ENCODE data around the gene SPATA24. TPM values are rescaled to one million over a fixed set of nuclear protein-coding genes. Genes with fewer than 3 reads are reported as not detected.

The SPATA24 gene
- total and polyA plus RNA-seq, 2 of the 13 experiments (the other 11 are each of a cell fraction or from before 2014, with no cell fraction given): 6.0 to 11.1 TPM

DNA sequence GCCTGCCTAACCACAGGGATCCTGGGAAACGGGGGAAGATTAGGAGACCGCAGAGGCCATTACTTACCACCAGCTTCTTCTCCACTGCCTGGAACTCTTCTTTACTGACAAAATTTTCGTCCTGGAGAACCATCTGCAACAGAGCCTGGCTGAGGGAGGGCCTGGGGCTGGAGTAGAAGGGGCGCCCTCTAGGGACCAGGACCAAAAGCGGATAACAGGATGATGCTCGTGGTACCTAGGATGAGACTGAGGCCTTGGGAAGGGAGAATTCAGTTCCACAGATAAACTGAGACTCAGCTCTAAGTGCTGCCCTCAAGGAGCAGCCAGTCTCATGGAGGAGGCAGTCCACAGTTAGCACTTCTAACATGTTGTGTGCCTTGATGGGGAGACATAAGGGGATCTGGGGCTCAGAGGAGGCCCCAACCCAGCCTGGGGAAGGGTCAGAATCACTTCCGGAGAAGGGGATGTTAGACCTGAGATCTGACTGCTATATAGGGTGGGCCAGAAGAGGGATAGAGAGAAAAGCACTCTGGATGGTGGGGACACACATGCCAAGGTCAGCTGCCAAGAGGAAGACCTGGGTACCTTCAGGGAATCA lies 1.2 kb downstream of the SPATA24 start (continued):
- TF ChIP-seq, protein P1, sequence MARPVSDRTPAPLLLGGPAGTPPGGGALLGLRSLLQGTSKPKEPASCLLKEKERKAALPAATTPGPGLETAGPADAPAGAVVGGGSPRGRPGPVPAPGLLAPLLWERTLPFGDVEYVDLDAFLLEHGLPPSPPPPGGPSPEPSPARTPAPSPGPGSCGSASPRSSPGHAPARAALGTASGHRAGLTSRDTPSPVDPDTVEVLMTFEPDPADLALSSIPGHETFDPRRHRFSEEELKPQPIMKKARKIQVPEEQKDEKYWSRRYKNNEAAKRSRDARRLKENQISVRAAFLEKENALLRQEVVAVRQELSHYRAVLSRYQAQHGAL (CRISPR knock-in tag; IDR thresholded peaks at IDR 0.05; ENCODE audit: not compliant biosample characterization): no peak
- TF ChIP-seq MEIS1 (CRISPR knock-in tag; IDR thresholded peaks at IDR 0.05; ENCODE audit: borderline replicate concordance) (0 out of 2 replicates have a peak, but pooled peaks have one; percentile 4), ERF (CRISPR knock-in tag; IDR thresholded peaks at IDR 0.05) (no peak), BORCS8-MEF2B (CRISPR knock-in tag; IDR thresholded peaks at IDR 0.05) (no peak), SMC3 (IDR thresholded peaks at IDR 0.05; ENCODE audit: low read length) (peak; percentile 44; the same call in 1 of the 2 replicates), KDM1A (CRISPR knock-in tag; IDR thresholded peaks at IDR 0.05) (peak; percentile 90), ZNF331 (CRISPR knock-in tag; IDR thresholded peaks at IDR 0.05) (0 out of 2 replicates have a peak, but pooled peaks have one; percentile 19), RAD51 (IDR thresholded peaks at IDR 0.05; ENCODE audit: borderline replicate concordance) (no peak), FOSL2 (CRISPR knock-in tag; IDR thresholded peaks at IDR 0.05) (0 out of 2 replicates have a peak, but pooled peaks have one; percentile 21), CBX5 (CRISPR knock-in tag; IDR thresholded peaks at IDR 0.05; ENCODE audit: borderline replicate concordance) (no peak), SYNCRIP (IDR thresholded peaks at IDR 0.05; ENCODE audit: insufficient read depth, low read depth, low read length) (no peak), PLRG1 (conservative IDR thresholded peaks at IDR 0.05) (no peak), ELF4 (CRISPR knock-in tag; IDR thresholded peaks at IDR 0.05; ENCODE audit: borderline replicate concordance) (0 out of 2 replicates have a peak, but pooled peaks have one; percentile 8), FOXC1 (CRISPR knock-in tag; IDR thresholded peaks at IDR 0.05; ENCODE audit: borderline replicate concordance) (peak; percentile 50; the same call in 1 of the 2 replicates), TBX2 (CRISPR knock-in tag; IDR thresholded peaks at IDR 0.05; ENCODE audit: borderline replicate concordance) (0 out of 2 replicates have a peak, but pooled peaks have one; percentile 12), ZSCAN31 (CRISPR knock-in tag; IDR thresholded peaks at IDR 0.05; ENCODE audit: low read depth) (no peak), MED1 (CRISPR knock-in tag; IDR thresholded peaks at IDR 0.05) (no peak), SRY (CRISPR knock-in tag; IDR thresholded peaks at IDR 0.05) (no peak), U2AF1 (optimal IDR thresholded peaks at IDR 0.05; ENCODE audit: low read depth, low read length) (no peak), NCOA2 (CRISPR knock-in tag; IDR thresholded peaks at IDR 0.05) (peak; percentile 27; the same call in 1 of the 2 replicates), MTA1 (CRISPR knock-in tag; IDR thresholded peaks at IDR 0.05; ENCODE audit: borderline replicate concordance) (no peak), ZNF367 (CRISPR knock-in tag; IDR thresholded peaks at IDR 0.05; ENCODE audit: borderline replicate concordance) (no peak), CCDC6 (CRISPR knock-in tag; IDR thresholded peaks at IDR 0.05) (no peak), RARA (CRISPR knock-in tag; IDR thresholded peaks at IDR 0.05) (no peak)
- TF ChIP-seq, protein P2, sequence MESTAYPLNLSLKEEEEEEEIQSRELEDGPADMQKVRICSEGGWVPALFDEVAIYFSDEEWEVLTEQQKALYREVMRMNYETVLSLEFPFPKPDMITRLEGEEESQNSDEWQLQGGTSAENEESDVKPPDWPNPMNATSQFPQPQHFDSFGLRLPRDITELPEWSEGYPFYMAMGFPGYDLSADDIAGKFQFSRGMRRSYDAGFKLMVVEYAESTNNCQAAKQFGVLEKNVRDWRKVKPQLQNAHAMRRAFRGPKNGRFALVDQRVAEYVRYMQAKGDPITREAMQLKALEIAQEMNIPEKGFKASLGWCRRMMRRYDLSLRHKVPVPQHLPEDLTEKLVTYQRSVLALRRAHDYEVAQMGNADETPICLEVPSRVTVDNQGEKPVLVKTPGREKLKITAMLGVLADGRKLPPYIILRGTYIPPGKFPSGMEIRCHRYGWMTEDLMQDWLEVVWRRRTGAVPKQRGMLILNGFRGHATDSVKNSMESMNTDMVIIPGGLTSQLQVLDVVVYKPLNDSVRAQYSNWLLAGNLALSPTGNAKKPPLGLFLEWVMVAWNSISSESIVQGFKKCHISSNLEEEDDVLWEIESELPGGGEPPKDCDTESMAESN (CRISPR knock-in tag; conservative IDR thresholded peaks at IDR 0.05): 0 out of 2 replicates have a peak, but pooled peaks have one; percentile 53
- TF ChIP-seq, protein P3, sequence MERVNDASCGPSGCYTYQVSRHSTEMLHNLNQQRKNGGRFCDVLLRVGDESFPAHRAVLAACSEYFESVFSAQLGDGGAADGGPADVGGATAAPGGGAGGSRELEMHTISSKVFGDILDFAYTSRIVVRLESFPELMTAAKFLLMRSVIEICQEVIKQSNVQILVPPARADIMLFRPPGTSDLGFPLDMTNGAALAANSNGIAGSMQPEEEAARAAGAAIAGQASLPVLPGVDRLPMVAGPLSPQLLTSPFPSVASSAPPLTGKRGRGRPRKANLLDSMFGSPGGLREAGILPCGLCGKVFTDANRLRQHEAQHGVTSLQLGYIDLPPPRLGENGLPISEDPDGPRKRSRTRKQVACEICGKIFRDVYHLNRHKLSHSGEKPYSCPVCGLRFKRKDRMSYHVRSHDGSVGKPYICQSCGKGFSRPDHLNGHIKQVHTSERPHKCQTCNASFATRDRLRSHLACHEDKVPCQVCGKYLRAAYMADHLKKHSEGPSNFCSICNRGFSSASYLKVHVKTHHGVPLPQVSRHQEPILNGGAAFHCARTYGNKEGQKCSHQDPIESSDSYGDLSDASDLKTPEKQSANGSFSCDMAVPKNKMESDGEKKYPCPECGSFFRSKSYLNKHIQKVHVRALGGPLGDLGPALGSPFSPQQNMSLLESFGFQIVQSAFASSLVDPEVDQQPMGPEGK (CRISPR knock-in tag; IDR thresholded peaks at IDR 0.05): 0 out of 2 replicates have a peak, but pooled peaks have one; percentile 26
- TF ChIP-seq, protein P4, sequence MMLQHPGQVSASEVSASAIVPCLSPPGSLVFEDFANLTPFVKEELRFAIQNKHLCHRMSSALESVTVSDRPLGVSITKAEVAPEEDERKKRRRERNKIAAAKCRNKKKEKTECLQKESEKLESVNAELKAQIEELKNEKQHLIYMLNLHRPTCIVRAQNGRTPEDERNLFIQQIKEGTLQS (CRISPR knock-in tag; IDR thresholded peaks at IDR 0.05): 0 out of 2 replicates have a peak, but pooled peaks have one; percentile 20

All from HepG2 (cell line).